ENCODE results near the gene CMSS1. TPM values are rescaled to one million over a fixed set of nuclear protein-coding genes. Genes with fewer than 3 reads are reported as not detected.

The CMSS1 gene
- total and polyA plus RNA-seq, 2 of the 13 experiments (the other 11 are each of a cell fraction or from before 2014, with no cell fraction given), result 6.4 to 48.7 TPM

GRCh38 chr3:100068826-100069225 is 251.2 kb downstream of the CMSS1 start (continued):
- TF ChIP-seq, protein P1, sequence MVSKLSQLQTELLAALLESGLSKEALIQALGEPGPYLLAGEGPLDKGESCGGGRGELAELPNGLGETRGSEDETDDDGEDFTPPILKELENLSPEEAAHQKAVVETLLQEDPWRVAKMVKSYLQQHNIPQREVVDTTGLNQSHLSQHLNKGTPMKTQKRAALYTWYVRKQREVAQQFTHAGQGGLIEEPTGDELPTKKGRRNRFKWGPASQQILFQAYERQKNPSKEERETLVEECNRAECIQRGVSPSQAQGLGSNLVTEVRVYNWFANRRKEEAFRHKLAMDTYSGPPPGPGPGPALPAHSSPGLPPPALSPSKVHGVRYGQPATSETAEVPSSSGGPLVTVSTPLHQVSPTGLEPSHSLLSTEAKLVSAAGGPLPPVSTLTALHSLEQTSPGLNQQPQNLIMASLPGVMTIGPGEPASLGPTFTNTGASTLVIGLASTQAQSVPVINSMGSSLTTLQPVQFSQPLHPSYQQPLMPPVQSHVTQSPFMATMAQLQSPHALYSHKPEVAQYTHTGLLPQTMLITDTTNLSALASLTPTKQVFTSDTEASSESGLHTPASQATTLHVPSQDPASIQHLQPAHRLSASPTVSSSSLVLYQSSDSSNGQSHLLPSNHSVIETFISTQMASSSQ (IDR thresholded peaks at IDR 0.05; ENCODE audit: low read depth), result no peak
- TF ChIP-seq, protein P1 (CRISPR knock-in tag; IDR thresholded peaks at IDR 0.05; ENCODE audit: borderline replicate concordance), result no peak
- no peak for TF ChIP-seq FOXC1 (CRISPR knock-in tag; IDR thresholded peaks at IDR 0.05; ENCODE audit: borderline replicate concordance)
- no peak for TF ChIP-seq HOXA9 (CRISPR knock-in tag; IDR thresholded peaks at IDR 0.05; ENCODE audit: borderline replicate concordance)
- no peak for TF ChIP-seq ZNF503 (CRISPR knock-in tag; IDR thresholded peaks at IDR 0.05)
- TF ChIP-seq CHD4 (IDR thresholded peaks at IDR 0.05; ENCODE audit: borderline replicate concordance, low read length), result peak; percentile 44; the same call in 1 of the 2 replicates
- TF ChIP-seq POGZ (CRISPR knock-in tag; IDR thresholded peaks at IDR 0.05), result peak; percentile 85
- peak; percentile 19; the same call in 1 of the 2 replicates for TF ChIP-seq ERF (CRISPR knock-in tag; IDR thresholded peaks at IDR 0.05)
- no peak for TF ChIP-seq TBX3 (IDR thresholded peaks at IDR 0.05; ENCODE audit: borderline replicate concordance)
- TF ChIP-seq SKI (IDR thresholded peaks at IDR 0.05; ENCODE audit: partially characterized antibody), result no peak
- TF ChIP-seq, protein P2, sequence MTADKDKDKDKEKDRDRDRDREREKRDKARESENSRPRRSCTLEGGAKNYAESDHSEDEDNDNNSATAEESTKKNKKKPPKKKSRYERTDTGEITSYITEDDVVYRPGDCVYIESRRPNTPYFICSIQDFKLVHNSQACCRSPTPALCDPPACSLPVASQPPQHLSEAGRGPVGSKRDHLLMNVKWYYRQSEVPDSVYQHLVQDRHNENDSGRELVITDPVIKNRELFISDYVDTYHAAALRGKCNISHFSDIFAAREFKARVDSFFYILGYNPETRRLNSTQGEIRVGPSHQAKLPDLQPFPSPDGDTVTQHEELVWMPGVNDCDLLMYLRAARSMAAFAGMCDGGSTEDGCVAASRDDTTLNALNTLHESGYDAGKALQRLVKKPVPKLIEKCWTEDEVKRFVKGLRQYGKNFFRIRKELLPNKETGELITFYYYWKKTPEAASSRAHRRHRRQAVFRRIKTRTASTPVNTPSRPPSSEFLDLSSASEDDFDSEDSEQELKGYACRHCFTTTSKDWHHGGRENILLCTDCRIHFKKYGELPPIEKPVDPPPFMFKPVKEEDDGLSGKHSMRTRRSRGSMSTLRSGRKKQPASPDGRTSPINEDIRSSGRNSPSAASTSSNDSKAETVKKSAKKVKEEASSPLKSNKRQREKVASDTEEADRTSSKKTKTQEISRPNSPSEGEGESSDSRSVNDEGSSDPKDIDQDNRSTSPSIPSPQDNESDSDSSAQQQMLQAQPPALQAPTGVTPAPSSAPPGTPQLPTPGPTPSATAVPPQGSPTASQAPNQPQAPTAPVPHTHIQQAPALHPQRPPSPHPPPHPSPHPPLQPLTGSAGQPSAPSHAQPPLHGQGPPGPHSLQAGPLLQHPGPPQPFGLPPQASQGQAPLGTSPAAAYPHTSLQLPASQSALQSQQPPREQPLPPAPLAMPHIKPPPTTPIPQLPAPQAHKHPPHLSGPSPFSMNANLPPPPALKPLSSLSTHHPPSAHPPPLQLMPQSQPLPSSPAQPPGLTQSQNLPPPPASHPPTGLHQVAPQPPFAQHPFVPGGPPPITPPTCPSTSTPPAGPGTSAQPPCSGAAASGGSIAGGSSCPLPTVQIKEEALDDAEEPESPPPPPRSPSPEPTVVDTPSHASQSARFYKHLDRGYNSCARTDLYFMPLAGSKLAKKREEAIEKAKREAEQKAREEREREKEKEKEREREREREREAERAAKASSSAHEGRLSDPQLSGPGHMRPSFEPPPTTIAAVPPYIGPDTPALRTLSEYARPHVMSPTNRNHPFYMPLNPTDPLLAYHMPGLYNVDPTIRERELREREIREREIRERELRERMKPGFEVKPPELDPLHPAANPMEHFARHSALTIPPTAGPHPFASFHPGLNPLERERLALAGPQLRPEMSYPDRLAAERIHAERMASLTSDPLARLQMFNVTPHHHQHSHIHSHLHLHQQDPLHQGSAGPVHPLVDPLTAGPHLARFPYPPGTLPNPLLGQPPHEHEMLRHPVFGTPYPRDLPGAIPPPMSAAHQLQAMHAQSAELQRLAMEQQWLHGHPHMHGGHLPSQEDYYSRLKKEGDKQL (CRISPR knock-in tag; IDR thresholded peaks at IDR 0.05; ENCODE audit: low read depth), result no peak
- TF ChIP-seq ZNF83 (CRISPR knock-in tag; IDR thresholded peaks at IDR 0.05; ENCODE audit: borderline replicate concordance), result no peak
- no peak for TF ChIP-seq TCF12 (IDR thresholded peaks at IDR 0.05)
- TF ChIP-seq TCF12 (CRISPR knock-in tag; IDR thresholded peaks at IDR 0.05), result no peak
- TF ChIP-seq MTA1 (CRISPR knock-in tag; IDR thresholded peaks at IDR 0.05; ENCODE audit: borderline replicate concordance), result no peak
- TF ChIP-seq TAF1 (CRISPR knock-in tag; IDR thresholded peaks at IDR 0.05), result no peak
- no peak for TF ChIP-seq ZBTB8A (CRISPR knock-in tag; IDR thresholded peaks at IDR 0.05; ENCODE audit: borderline replicate concordance, low read depth)
- TF ChIP-seq ZNF782 (CRISPR knock-in tag; IDR thresholded peaks at IDR 0.05; ENCODE audit: borderline replicate concordance), result no peak; the same call in 1 of the 2 replicates
- TF ChIP-seq SCMH1 (CRISPR knock-in tag; IDR thresholded peaks at IDR 0.05; ENCODE audit: borderline replicate concordance), result no peak
- peak; percentile 28; the same call in 1 of the 2 replicates for TF ChIP-seq ZSCAN9 (CRISPR knock-in tag; IDR thresholded peaks at IDR 0.05; ENCODE audit: borderline replicate concordance)

Measured in HepG2 (cell line).